Stimulated activated CD4-positive, alpha-beta T cell treated with anti-CD3 and anti-CD28 coated beads, Interleukin-12 subunit alpha, Interleukin-12 subunit beta, amount 100 ng/mL, for 48 hours (primary cell): ENCODE measurements around the gene ZNF17.
"Not testable (repeated sequence)": the region's sequence is repeated elsewhere in the genome, so short reads cannot be mapped to it uniquely, and the experiment has no call there.

Source experiments
- DNase-seq, 3 donors: peaks; one replicate each; pipeline ENCODE4 v3.0.0-alpha.2; 2020; ENCODE audit warnings: low read depth in 2 of 3, low spot score in 1 of 3

The ZNF17 gene

GRCh38 chr19:57410877-57411671 is at the start of gene ZNF17:
Gene ZNF17 (plus strand): TSS chr19:57411161. CDS start chr19:57413616, 2,455 bp downstream.
- peak; percentile 83 to 88 (median 87) for DNase-seq

GRCh38 chr19:57362419-57362818 is 48.5 kb upstream of the ZNF17 start:
- DNase-seq, result no peak

- DNase-seq, result peak; percentile 95 to 96 (median 96)
Observed at GRCh38 chr19:57362997-57363687, 47.8 kb upstream of the ZNF17 start, which contains the start of the genes TRAPPC2B and ZNF547. Gene TRAPPC2B (plus strand): TSS chr19:57363551. CDS start chr19:57364834, 1,283 bp downstream. Gene ZNF547 (plus strand): TSS chr19:57363551. CDS start chr19:57368556, 5,005 bp downstream.

- DNase-seq, result no peak
Observed at GRCh38 chr19:57363688-57364181, 47.2 kb upstream of the ZNF17 start.

- no peak for DNase-seq
Observed at GRCh38 chr19:57366776-57367175, 44.2 kb upstream of the ZNF17 start.

GRCh38 chr19:57374179-57374578 is 36.8 kb upstream of the ZNF17 start:
- no peak for DNase-seq

GRCh38 chr19:57374647-57375046 is 36.3 kb upstream of the ZNF17 start:
- not testable (repeated sequence) for DNase-seq

GRCh38 chr19:57376151-57376550 is 34.8 kb upstream of the ZNF17 start:
- no peak for DNase-seq

- DNase-seq, result no peak
Observed at GRCh38 chr19:57377498-57378146, 33.3 kb upstream of the ZNF17 start.

GRCh38 chr19:57380923-57381322 is 30.0 kb upstream of the ZNF17 start:
- no peak for DNase-seq

- DNase-seq, result no peak
Observed at GRCh38 chr19:57382806-57383488, 28.0 kb upstream of the ZNF17 start.

- DNase-seq, result no peak
Observed at GRCh38 chr19:57389194-57389729, 21.7 kb upstream of the ZNF17 start.

- DNase-seq, result peak; percentile 91 to 95 (median 92)
Observed at GRCh38 chr19:57389730-57390598, 21.0 kb upstream of the ZNF17 start, which contains the start of gene ZNF548. Gene ZNF548 (plus strand): TSS chr19:57389854. CDS start chr19:57390100, 246 bp downstream.

- DNase-seq, result no peak
Observed at GRCh38 chr19:57395710-57396109, 15.3 kb upstream of the ZNF17 start.

- no peak for DNase-seq
Observed at GRCh38 chr19:57398868-57399267, 12.1 kb upstream of the ZNF17 start.

GRCh38 chr19:57403737-57404563 is 7.0 kb upstream of the ZNF17 start:
- no peak for DNase-seq

- DNase-seq, result peak; percentile 55 to 71 (median 62)
Observed at GRCh38 chr19:57406516-57407123, 4.3 kb upstream of the ZNF17 start.

- DNase-seq, result no peak
Observed at GRCh38 chr19:57419439-57419838, 8.5 kb downstream of the ZNF17 start.
